Measurements from ENCODE around the gene LIPN.

The LIPN gene

DNA sequence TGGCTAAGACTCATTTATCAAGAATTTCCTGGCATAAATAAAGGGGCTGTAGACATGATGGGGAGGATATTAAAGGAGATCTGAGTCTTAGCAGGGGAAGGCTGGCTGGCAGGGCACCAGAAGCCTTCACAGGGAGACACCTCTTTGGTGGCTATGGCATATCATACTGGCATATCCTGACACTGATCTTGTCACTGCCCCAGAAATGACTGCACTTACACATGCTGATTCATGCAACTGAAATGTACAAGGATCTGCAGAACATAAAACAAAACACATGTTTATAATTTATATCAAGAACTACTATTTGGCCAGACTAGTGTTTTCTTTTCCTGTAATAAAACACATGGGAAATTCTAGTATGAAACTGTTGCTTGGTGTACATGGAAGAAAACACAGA, 5.5 kb upstream of the LIPN start:
- H3K4me3 ChIP-seq (ENCODE audit: control insufficient read depth, low read depth, low read length): no peak overlapping the region
- DNase-seq (ENCODE audit: low read depth): peak; percentile 52
- TF ChIP-seq, protein P1, sequence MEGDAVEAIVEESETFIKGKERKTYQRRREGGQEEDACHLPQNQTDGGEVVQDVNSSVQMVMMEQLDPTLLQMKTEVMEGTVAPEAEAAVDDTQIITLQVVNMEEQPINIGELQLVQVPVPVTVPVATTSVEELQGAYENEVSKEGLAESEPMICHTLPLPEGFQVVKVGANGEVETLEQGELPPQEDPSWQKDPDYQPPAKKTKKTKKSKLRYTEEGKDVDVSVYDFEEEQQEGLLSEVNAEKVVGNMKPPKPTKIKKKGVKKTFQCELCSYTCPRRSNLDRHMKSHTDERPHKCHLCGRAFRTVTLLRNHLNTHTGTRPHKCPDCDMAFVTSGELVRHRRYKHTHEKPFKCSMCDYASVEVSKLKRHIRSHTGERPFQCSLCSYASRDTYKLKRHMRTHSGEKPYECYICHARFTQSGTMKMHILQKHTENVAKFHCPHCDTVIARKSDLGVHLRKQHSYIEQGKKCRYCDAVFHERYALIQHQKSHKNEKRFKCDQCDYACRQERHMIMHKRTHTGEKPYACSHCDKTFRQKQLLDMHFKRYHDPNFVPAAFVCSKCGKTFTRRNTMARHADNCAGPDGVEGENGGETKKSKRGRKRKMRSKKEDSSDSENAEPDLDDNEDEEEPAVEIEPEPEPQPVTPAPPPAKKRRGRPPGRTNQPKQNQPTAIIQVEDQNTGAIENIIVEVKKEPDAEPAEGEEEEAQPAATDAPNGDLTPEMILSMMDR (IDR thresholded peaks at IDR 0.05; ENCODE audit: control insufficient read depth, insufficient read depth, low read depth, low read length, missing control alignments): no peak

DNA sequence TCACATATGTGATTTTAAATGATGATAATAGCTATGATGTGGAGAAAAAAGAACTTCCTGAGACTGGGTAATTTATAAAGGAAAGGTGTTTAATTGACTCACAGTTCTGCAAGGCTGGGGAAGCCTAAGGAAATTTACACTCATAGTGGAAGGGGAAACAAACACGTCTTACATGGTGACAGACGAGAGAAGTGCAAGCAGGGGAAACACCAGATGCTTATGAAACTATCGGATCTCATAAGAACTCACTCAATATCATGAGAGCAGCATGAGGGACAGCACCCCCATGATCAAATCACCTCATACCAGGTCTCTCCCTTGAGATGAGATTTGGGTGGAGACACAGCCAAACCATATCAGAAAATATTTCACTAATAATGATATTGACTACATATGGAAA, 4.1 kb upstream of the LIPN start:
- TF ChIP-seq, protein P1 (IDR thresholded peaks at IDR 0.05; ENCODE audit: control insufficient read depth, insufficient read depth, low read depth, low read length, missing control alignments): no peak
- no peak for DNase-seq (ENCODE audit: low read depth)
- H3K4me3 ChIP-seq (ENCODE audit: control insufficient read depth, low read depth, low read length): no peak overlapping the region

DNA sequence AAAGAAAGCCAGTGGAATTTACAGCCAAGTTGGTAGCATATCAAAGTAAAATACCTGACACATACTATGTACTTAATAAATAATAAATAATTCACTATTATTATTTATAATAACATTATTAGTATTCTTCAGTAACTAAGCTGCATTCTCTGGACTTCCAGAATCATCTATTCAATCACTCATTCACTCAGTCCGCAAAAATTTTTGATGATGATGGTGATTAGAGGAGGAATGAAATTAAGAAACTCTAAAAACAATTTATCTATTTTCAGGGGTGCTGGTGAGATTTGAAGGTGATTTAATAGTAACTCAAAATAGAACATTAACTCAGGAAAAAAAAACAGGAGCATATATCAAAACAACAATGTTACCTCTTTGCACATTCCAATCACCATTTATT, 3.2 kb upstream of the LIPN start:
- H3K4me3 ChIP-seq (ENCODE audit: control insufficient read depth, low read depth, low read length): no peak overlapping the region
- no peak for DNase-seq (ENCODE audit: low read depth)
- TF ChIP-seq, protein P1 (IDR thresholded peaks at IDR 0.05; ENCODE audit: control insufficient read depth, insufficient read depth, low read depth, low read length, missing control alignments): no peak

DNA sequence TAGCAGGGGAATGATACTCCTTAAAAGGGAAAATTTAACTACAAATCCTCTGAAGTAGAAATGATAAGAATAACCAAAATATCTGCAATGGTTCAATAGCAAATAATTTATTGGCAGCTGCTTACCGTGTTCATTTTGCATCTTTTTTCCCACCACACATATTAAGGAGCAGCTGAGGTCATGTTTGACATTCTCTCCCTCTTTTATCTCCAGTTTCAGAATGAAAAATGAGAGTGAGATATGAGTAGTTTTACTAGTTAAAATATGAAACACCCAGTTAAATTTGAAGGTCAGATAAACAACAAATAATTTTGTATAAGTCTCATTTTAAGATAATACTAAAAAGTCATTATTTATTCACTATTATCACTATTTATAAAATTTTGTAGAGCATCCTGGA, 3.1 kb downstream of the LIPN start:
- H3K4me3 ChIP-seq (ENCODE audit: control insufficient read depth, low read depth, low read length): no peak overlapping the region

DNA sequence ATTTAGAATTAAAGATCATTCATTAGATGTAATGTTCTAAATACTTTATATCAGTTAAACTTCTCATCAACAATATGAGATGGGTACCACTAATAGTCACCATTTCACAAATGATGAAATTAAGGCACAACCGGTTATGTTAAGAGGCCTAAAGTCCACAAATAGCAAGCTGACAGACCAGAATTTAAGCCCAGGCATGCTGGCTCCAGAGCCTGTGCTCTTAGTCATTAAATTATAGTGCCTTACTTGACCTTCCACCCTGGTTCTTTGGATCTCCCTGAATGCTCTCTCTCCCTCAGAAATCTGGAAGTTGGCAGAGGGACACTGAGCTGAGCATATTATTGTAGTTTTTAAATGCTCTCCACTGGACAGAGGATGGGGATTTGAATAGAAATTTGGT, 3.6 kb downstream of the LIPN start:
- TF ChIP-seq, protein P1 (IDR thresholded peaks at IDR 0.05; ENCODE audit: control insufficient read depth, insufficient read depth, low read depth, low read length, missing control alignments): no peak
- no peak for DNase-seq (ENCODE audit: low read depth)
- no peak overlapping the region for H3K4me3 ChIP-seq (ENCODE audit: control insufficient read depth, low read depth, low read length)

More for the DNA sequence above, 3.1 kb downstream of the LIPN start:
- TF ChIP-seq, protein P1 (IDR thresholded peaks at IDR 0.05; ENCODE audit: control insufficient read depth, insufficient read depth, low read depth, low read length, missing control alignments): no peak
- DNase-seq (ENCODE audit: low read depth): no peak

DNA sequence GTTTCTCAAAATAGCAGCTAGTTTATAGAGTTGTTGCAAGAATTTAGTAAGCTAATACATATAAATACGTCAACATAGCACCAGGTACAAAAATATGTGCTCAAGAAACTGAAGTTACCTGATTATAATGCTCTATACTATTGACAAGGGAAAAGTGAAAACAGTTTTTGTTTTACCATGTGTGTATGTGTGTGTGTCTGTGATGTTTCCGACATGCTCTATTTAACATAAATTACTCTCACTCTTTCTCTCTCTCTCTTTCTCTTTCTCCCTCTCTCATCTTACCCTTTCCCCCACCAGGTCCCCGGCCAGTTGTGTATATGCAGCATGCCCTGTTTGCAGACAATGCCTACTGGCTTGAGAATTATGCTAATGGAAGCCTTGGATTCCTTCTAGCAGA, 4.3 kb downstream of the LIPN start:
- TF ChIP-seq, protein P1 (IDR thresholded peaks at IDR 0.05; ENCODE audit: control insufficient read depth, insufficient read depth, low read depth, low read length, missing control alignments): no peak
- DNase-seq (ENCODE audit: low read depth): no peak
- H3K4me3 ChIP-seq (ENCODE audit: control insufficient read depth, low read depth, low read length): no peak overlapping the region

DNA sequence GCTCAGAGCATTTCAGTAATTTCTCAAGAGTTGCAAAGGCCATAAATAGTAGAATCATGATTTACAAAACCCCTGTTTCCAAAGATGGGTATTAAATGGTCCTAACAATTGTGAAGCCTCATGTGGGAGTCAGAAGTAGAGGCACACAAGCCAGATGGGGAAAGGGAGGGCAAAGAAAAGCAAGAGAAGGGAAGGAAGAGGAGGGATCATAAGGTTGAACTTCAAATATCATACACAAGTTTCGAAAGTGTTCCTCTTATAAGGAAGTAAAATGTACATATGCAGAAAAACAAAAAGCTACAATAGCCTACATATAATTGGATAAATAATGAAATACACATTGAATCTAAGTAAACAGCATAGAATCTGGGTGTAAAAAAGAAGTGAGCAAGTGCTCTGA, 6.0 kb downstream of the LIPN start:
- no peak overlapping the region for H3K4me3 ChIP-seq (ENCODE audit: control insufficient read depth, low read depth, low read length)
- TF ChIP-seq, protein P1 (IDR thresholded peaks at IDR 0.05; ENCODE audit: control insufficient read depth, insufficient read depth, low read depth, low read length, missing control alignments): no peak
- no peak for DNase-seq (ENCODE audit: low read depth)

All from AG09309 (cell line).